Adrenal gland (tissue), 12 donors: ENCODE data around the gene BACH1. TPM values are rescaled to one million over a fixed set of nuclear protein-coding genes. Genes with fewer than 3 reads are reported as not detected.
"Not testable (repeated sequence)": the region's sequence is repeated elsewhere in the genome, so short reads cannot be mapped to it uniquely, and the experiment has no call there.

ENCODE experiments used
- DNase-seq, 7 donors: peaks; one replicate each; pipeline ENCODE4 v3.0.0-alpha.2; 2019 to 2020
- H3K27ac ChIP-seq, 5 donors: fragments of 200-600 bp; sonication (generic) in 4 of 5; 1 replicate in 3 of 5; 2 replicates in 2 of 5; pipeline versions ENCODE4 v1.5.1 to v1.8.0; 2016 to 2020; ENCODE audit warnings: mild to moderate bottlenecking in 1 of 5
- H3K27me3 ChIP-seq: fragments of 200-600 bp; 2 replicates; pipeline ENCODE4 v1.8.0; 2021
- H3K36me3 ChIP-seq, 2 donors: fragments of 200-600 bp; replicated peaks in 1 of 2; 1 replicate in 1 of 2; 2 replicates in 1 of 2; pipeline versions ENCODE4 v1.5.1 to v1.8.0; 2018 to 2022
- H3K4me1 ChIP-seq, 2 donors: fragments of 200-600 bp; replicated peaks in 1 of 2; 1 replicate in 1 of 2; 2 replicates in 1 of 2; pipeline versions ENCODE4 v1.5.1 to v1.8.0; 2018 to 2021
- H3K4me3 ChIP-seq, 4 donors: fragments of 200-600 bp; sonication (generic) in 3 of 4; one replicate each; pipeline ENCODE4 v1.5.1; 2016 to 2018
- H3K9me3 ChIP-seq, 3 donors: fragments of 200-600 bp; sonication (generic) in 1 of 3; replicated peaks in 1 of 3; 1 replicate in 2 of 3; 2 replicates in 1 of 3; pipeline versions ENCODE4 v1.5.1 to v1.8.0; 2016 to 2021
- CTCF ChIP-seq, 6 experiments: fragments of 450-650 bp in 4 of 6; fragments of 200-600 bp in 2 of 6; sonication (generic) in 1 of 6; IDR thresholded peaks; 1 replicate in 5 of 6; 2 replicates in 1 of 6; pipeline versions ENCODE4 v1.5.1 to v1.8.0; 2016 to 2021; ENCODE audit warnings: antibody characterized with exemption in 6 of 6, mild to moderate bottlenecking in 2 of 6, moderate library complexity in 1 of 6
- POLR2A ChIP-seq, 2 donors: fragments of 450-650 bp; IDR thresholded peaks; one replicate each; pipeline ENCODE4 v1.6.1; 2017; ENCODE audit warnings: antibody characterized with exemption in 2 of 2, mild to moderate bottlenecking in 2 of 2, moderate library complexity in 1 of 2
- WGBS, 4 donors: extraction: QIAGEN DNeasy Blood & Tissue Kit in 2 of 4; methylation state at CpG; one replicate each; pipeline versions ENCODE4 v1.1.5 to v1.1.7; 2013 to 2017; 5-methylcytosine and 5-hydroxymethylcytosine counted together
- intact Hi-C, 2 donors: fragments of 100-400 bp; cut with DNase I; formaldehyde crosslinking; loops; one replicate each; pipeline versions ENCODE4 v1.14.1 to v1.15.0; 2022 to 2023
- polyA plus RNA-seq, 3 donors: library from polyadenylated mRNA; stranded (reverse); fragments of 200-250 nt in 2 of 3; fragments of 350-450 nt in 1 of 3; fragmentation: Illumina TruSeq in 1 of 3; extraction: RNeasy Lipid Tissue Mini Kit (QIAGEN cat#74804) in 1 of 3; gene quantifications; one replicate each; pipeline ENCODE4 v1.2.3, GENCODE V29; 2013 to 2014
- total RNA-seq, 9 donors: library from RNA; depleted of rRNA in 4 of 9; stranded (reverse); fragments of >200 nt in 4 of 9; fragments of 120-200 nt in 1 of 9; fragmentation: NEBNext Ultra II Directional in 1 of 9; extraction: Animal tissue kit (Norgen Biotek cat#: 25700) in 1 of 9; gene quantifications; one replicate each; pipeline versions ENCODE4 v1.1.0 to v1.2.4, GENCODE V29; 2013 to 2023
- donor health status: healthy with polysubstance abuse.
- donor health status: Bipolar disorder and iron deficiency.
- donor health status: DM: yes; HTN: yes; CAD: no.
- donor health status: DM: no; HTN: no; CAD: no.
- donor health status: DM: no; HTN: no; CAD: no.
- donor health status: DM: yes; HTN: yes; CAD: no.

BACH1 gene
- total and polyA plus RNA-seq, 12 donors = 5.1 to 61.2 (median 38.6) TPM

GRCh38 chr21:29350246-29350779, 51.6 kb downstream of the BACH1 start:
- H3K27ac ChIP-seq = no peak overlapping the region
- H3K36me3 ChIP-seq = no peaks in the 10 kb centered on the region
- WGBS, 4 donors = 96 to 97% (median 97%) methylated on average over 6 of the region's 6 CpGs
- TF ChIP-seq CTCF (IDR thresholded peaks at IDR 0.05) (no peak), POLR2A (IDR thresholded peaks at IDR 0.05) (no peak)
- intact Hi-C loops = loop anchor here in 1 of 2 donors (10.0 kb wide), 1 partner anchor 196 kb away; no protein-coding TSS in a partner anchor
- H3K4me3 ChIP-seq = no peak overlapping the region
- H3K27me3 ChIP-seq = no peaks in the 10 kb centered on the region
- no peaks in the 10 kb centered on the region for H3K4me1 ChIP-seq
- no peak for DNase-seq
- H3K9me3 ChIP-seq = no peaks in the 10 kb centered on the region

- Histone ChIP-seq H3K4me1 (no peaks in the 10 kb centered on the region), H3K36me3 (no peaks in the 10 kb centered on the region), H3K4me3 (no peak overlapping the region), H3K9me3 (no peaks in the 10 kb centered on the region), H3K27ac (no peak overlapping the region), H3K27me3 (no peaks in the 10 kb centered on the region)
- no peak for DNase-seq
- intact Hi-C loops = loop anchor here in 1 of 2 donors (10.0 kb wide), 1 partner anchor 197 kb away; no protein-coding TSS in a partner anchor
- no peak for TF ChIP-seq POLR2A (IDR thresholded peaks at IDR 0.05)
- TF ChIP-seq CTCF (IDR thresholded peaks at IDR 0.05) = no peak
Measured at GRCh38 chr21:29351691-29352090, 53.0 kb downstream of the BACH1 start.

- H3K9me3 ChIP-seq, DNase-seq, H3K27me3 ChIP-seq, H3K4me3 ChIP-seq, H3K27ac ChIP-seq, H3K36me3 ChIP-seq, H3K4me1 ChIP-seq: not testable (repeated sequence)
- intact Hi-C loops = loop anchor here in 1 of 2 donors (10.0 kb wide), 1 partner anchor 200 kb away; no protein-coding TSS in a partner anchor
- 95 to 97% (median 97%) methylated on average over 14 of the region's 14 CpGs for WGBS, 4 donors
Measured at GRCh38 chr21:29355043-29355710, 56.5 kb downstream of the BACH1 start.

- DNase-seq, H3K4me1 ChIP-seq, H3K27me3 ChIP-seq, H3K27ac ChIP-seq, H3K4me3 ChIP-seq, H3K36me3 ChIP-seq, H3K9me3 ChIP-seq: not testable (repeated sequence)
- WGBS, 4 donors = 65 to 75% (median 71%) methylated on average over 1 of the region's 1 CpG
- intact Hi-C loops = loop anchor here in 1 of 2 donors (10.0 kb wide), 1 partner anchor 201 kb away; no protein-coding TSS in a partner anchor
Measured at GRCh38 chr21:29356291-29356690, 57.6 kb downstream of the BACH1 start.

- WGBS, 4 donors = 78 to 92% (median 86%) methylated on average over 4 of the region's 4 CpGs
- not testable (repeated sequence) for H3K4me3 ChIP-seq, DNase-seq, H3K27me3 ChIP-seq, H3K27ac ChIP-seq, H3K4me1 ChIP-seq, H3K9me3 ChIP-seq, H3K36me3 ChIP-seq
- intact Hi-C loops = loop anchor here in 1 of 2 donors (10.0 kb wide), 1 partner anchor 202 kb away; no protein-coding TSS in a partner anchor
Measured at GRCh38 chr21:29356810-29357209, 58.1 kb downstream of the BACH1 start.
